Neuronal stem cell (in vitro differentiated cells): Measurements from ENCODE around the gene GPRC5B.

ENCODE experiments used
- DNase-seq: peaks from one replicate; pipeline ENCODE4 v3.0.0-alpha.2; 2013; ENCODE audit warnings: low spot score
- H2AFZ ChIP-seq: one replicate; pipeline ENCODE4 v1.6.1; 2013; ENCODE audit warnings: mild to moderate bottlenecking, low read length, inconsistent platforms
- H2AK5ac ChIP-seq: 2 replicates; pipeline ENCODE4 v1.6.1; 2013; ENCODE audit warnings: low read depth, mild to moderate bottlenecking, inconsistent platforms, low read length, moderate library complexity, mixed read lengths
- H2BK120ac ChIP-seq: 2 replicates; pipeline ENCODE4 v1.6.1; 2013; ENCODE audit warnings: low read depth, mild to moderate bottlenecking, inconsistent platforms, low read length, moderate library complexity, mixed read lengths
- H2BK12ac ChIP-seq: one replicate; pipeline ENCODE4 v1.6.1; 2013; ENCODE audit warnings: low read length, inconsistent platforms
- H2BK15ac ChIP-seq: 2 replicates; pipeline ENCODE4 v1.6.1; 2013; ENCODE audit warnings: mild to moderate bottlenecking, low read length, inconsistent platforms, mixed read lengths
- H2BK5ac ChIP-seq: one replicate; pipeline ENCODE4 v1.6.1; 2013; ENCODE audit warnings: inconsistent platforms, mild to moderate bottlenecking, low read length, moderate library complexity
- H3K14ac ChIP-seq: one replicate; pipeline ENCODE4 v1.6.1; 2013; ENCODE audit warnings: low read length, inconsistent platforms
- H3K18ac ChIP-seq: 2 replicates; pipeline ENCODE4 v1.6.1; 2013; ENCODE audit warnings: low read length, inconsistent platforms
- H3K23ac ChIP-seq: 2 replicates; pipeline ENCODE4 v1.6.1; 2013; ENCODE audit warnings: low read depth, mild to moderate bottlenecking, mixed read lengths, low read length, inconsistent platforms; ENCODE audit not compliant: poor library complexity
- H3K27ac ChIP-seq: replicated peaks from 3 replicates; pipeline ENCODE4 v1.5.1; 2013; ENCODE audit warnings: low read length, inconsistent platforms
- H3K27me3 ChIP-seq, 3 experiments: 2 replicates each; pipeline ENCODE4 v1.6.1; 2013; ENCODE audit warnings: low read length in 3 of 3, mild to moderate bottlenecking in 2 of 3, inconsistent platforms in 1 of 3, low read depth in 1 of 3, mixed read lengths in 1 of 3, moderate library complexity in 1 of 3; ENCODE audit not compliant: control insufficient read depth in 3 of 3, insufficient read depth in 3 of 3
- H3K36me3 ChIP-seq, 2 donors: replicated peaks in 1 of 2; 2 replicates each; pipeline ENCODE4 v1.6.1; 2013; ENCODE audit warnings: low read length in 2 of 2; ENCODE audit not compliant: control insufficient read depth in 2 of 2, insufficient read depth in 2 of 2
- H3K4ac ChIP-seq: 2 replicates; pipeline ENCODE4 v1.6.1; 2013; ENCODE audit warnings: inconsistent platforms, mild to moderate bottlenecking, low read length, moderate library complexity
- H3K4me1 ChIP-seq, 2 donors: 1 replicate in 1 of 2; 2 replicates in 1 of 2; pipeline ENCODE4 v1.6.1; 2013; ENCODE audit warnings: low read length in 2 of 2, low read depth in 1 of 2; ENCODE audit not compliant: control insufficient read depth in 2 of 2, insufficient read depth in 1 of 2
- H3K4me2 ChIP-seq: one replicate; pipeline ENCODE4 v1.6.1; 2013; ENCODE audit warnings: mild to moderate bottlenecking, low read length, inconsistent platforms; ENCODE audit not compliant: insufficient read depth, poor library complexity, severe bottlenecking
- H3K4me3 ChIP-seq, 2 donors: 2 replicates each; pipeline ENCODE4 v1.5.1; 2013; ENCODE audit warnings: low read length in 2 of 2, mild to moderate bottlenecking in 2 of 2, inconsistent platforms in 1 of 2, moderate library complexity in 1 of 2
- H3K79me1 ChIP-seq: one replicate; pipeline ENCODE4 v1.6.1; 2013; ENCODE audit warnings: low read depth, mild to moderate bottlenecking, inconsistent platforms, low read length, moderate library complexity
- H3K9ac ChIP-seq: one replicate; pipeline ENCODE4 v1.6.1; 2013; ENCODE audit warnings: mild to moderate bottlenecking, low read depth, low read length, inconsistent platforms; ENCODE audit not compliant: poor library complexity
- H3K9me3 ChIP-seq, 2 donors: replicated peaks in 1 of 2; 2 replicates each; pipeline versions ENCODE3 to v1.6.1; 2013; ENCODE audit warnings: low read length in 2 of 2, mild to moderate bottlenecking in 2 of 2, inconsistent platforms in 1 of 2, low read depth in 1 of 2, mixed read lengths in 1 of 2, moderate library complexity in 1 of 2; ENCODE audit not compliant: control insufficient read depth in 2 of 2, insufficient read depth in 1 of 2
- H4K8ac ChIP-seq: one replicate; pipeline ENCODE4 v1.6.1; 2013; ENCODE audit warnings: low read depth, mild to moderate bottlenecking, inconsistent platforms, low read length, moderate library complexity
- H4K91ac ChIP-seq: one replicate; pipeline ENCODE4 v1.6.1; 2013; ENCODE audit warnings: low read length, low read depth, mild to moderate bottlenecking, inconsistent platforms; ENCODE audit not compliant: poor library complexity
- WGBS, 2 donors: extraction: QIAGEN DNeasy Blood & Tissue Kit; methylation state at CpG; one replicate each; pipeline ENCODE4 v1.1.7; 2013; ENCODE audit warnings: missing lambda C conversion rate in 2 of 2, mixed read lengths in 1 of 2; ENCODE audit not compliant: insufficient read length in 2 of 2, insufficient replicate concordance in 1 of 2; ENCODE audit errors: extremely low coverage in 2 of 2; 5-methylcytosine and 5-hydroxymethylcytosine counted together

Gene GPRC5B

GRCh38 chr16:19896951-19897350 lies 12.3 kb upstream of the GPRC5B start:
- Histone ChIP-seq H2BK12ac (no peak overlapping the region), H3K9ac (no peak overlapping the region), H2AK5ac (no peak overlapping the region), H3K27ac (no peak overlapping the region), H2BK5ac (no peak overlapping the region), H2AFZ (no peak overlapping the region), H3K79me1 (no peaks in the 10 kb centered on the region), H4K8ac (no peak overlapping the region), H3K4me2 (no peak overlapping the region), H3K4me1 (peaks cover 0 to 1% of the 10 kb centered on the region in 2 donors), H3K4ac (no peak overlapping the region), H3K4me3 (no peak overlapping the region), H3K14ac (no peak overlapping the region), H3K23ac (no peak overlapping the region), H3K18ac (no peak overlapping the region), H3K27me3 (no peaks in the 10 kb centered on the region), H3K9me3 (no peaks in the 10 kb centered on the region), H2BK15ac (no peak overlapping the region), H4K91ac (no peak overlapping the region), H3K36me3 (no peaks in the 10 kb centered on the region), H2BK120ac (no peak overlapping the region)
- WGBS, 2 donors: no CpG with 5 or more reads among the region's 5 CpGs
- DNase-seq: no peak

GRCh38 chr16:19894586-19894985 lies 9.9 kb upstream of the GPRC5B start:
- H3K36me3 ChIP-seq: no peaks in the 10 kb centered on the region
- H3K27ac ChIP-seq: no peak overlapping the region
- no peaks in the 10 kb centered on the region for H3K9me3 ChIP-seq
- no peak overlapping the region for H2BK5ac ChIP-seq
- no peak overlapping the region for H3K23ac ChIP-seq
- H4K8ac ChIP-seq: no peak overlapping the region
- H3K4ac ChIP-seq: no peak overlapping the region
- no peak overlapping the region for H2BK120ac ChIP-seq
- H3K4me1 ChIP-seq: peaks cover 0 to 1% of the 10 kb centered on the region in 2 donors
- no peak for DNase-seq
- H3K9ac ChIP-seq: no peak overlapping the region
- no peak overlapping the region for H4K91ac ChIP-seq
- WGBS, 2 donors: no CpG with 5 or more reads among the region's 7 CpGs
- no peak overlapping the region for H2AK5ac ChIP-seq
- no peak overlapping the region for H2AFZ ChIP-seq
- H3K14ac ChIP-seq: no peak overlapping the region
- no peak overlapping the region for H2BK12ac ChIP-seq
- H3K4me2 ChIP-seq: no peak overlapping the region
- H2BK15ac ChIP-seq: no peak overlapping the region
- H3K27me3 ChIP-seq: no peaks in the 10 kb centered on the region
- no peak overlapping the region for H3K4me3 ChIP-seq
- no peak overlapping the region for H3K18ac ChIP-seq
- no peaks in the 10 kb centered on the region for H3K79me1 ChIP-seq

DNA sequence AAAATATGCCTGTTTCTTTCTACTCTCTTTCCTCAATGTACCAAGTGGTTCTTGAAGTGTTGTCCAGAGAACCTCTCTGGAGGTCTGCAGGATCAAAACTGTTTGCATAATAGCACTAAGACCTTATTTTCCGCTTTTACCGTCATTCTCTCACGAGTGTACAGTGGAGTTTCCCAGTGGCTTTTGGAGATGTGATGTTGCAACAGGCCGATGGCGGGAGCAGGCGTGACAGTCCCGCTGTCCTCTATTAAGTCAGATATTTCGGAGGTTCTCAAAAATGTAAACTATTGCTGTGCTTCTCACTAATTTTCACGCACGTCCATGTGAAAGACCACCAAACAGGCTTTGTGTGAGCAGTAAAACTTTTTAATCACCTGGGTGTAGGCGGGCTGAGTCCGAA lies 8.3 kb upstream of the GPRC5B start:
- Histone ChIP-seq H2AFZ (no peak overlapping the region), H2BK12ac (no peak overlapping the region), H3K4me2 (no peak overlapping the region), H3K27me3 (peaks cover 0 to 2% (median 0%) of the 10 kb centered on the region in 3 experiments), H3K18ac (no peak overlapping the region), H3K4ac (no peak overlapping the region), H2AK5ac (no peak overlapping the region), H3K4me1 (no peaks in the 10 kb centered on the region), H3K36me3 (no peaks in the 10 kb centered on the region), H3K9me3 (no peaks in the 10 kb centered on the region), H2BK120ac (no peak overlapping the region), H2BK5ac (no peak overlapping the region), H3K14ac (no peak overlapping the region), H4K8ac (no peak overlapping the region), H3K23ac (no peak overlapping the region), H2BK15ac (no peak overlapping the region), H3K79me1 (no peaks in the 10 kb centered on the region), H3K4me3 (no peak overlapping the region), H3K27ac (no peak overlapping the region), H3K9ac (no peak overlapping the region), H4K91ac (no peak overlapping the region)
- no peak for DNase-seq
- no CpG with 5 or more reads among the region's 12 CpGs for WGBS, 2 donors

DNA sequence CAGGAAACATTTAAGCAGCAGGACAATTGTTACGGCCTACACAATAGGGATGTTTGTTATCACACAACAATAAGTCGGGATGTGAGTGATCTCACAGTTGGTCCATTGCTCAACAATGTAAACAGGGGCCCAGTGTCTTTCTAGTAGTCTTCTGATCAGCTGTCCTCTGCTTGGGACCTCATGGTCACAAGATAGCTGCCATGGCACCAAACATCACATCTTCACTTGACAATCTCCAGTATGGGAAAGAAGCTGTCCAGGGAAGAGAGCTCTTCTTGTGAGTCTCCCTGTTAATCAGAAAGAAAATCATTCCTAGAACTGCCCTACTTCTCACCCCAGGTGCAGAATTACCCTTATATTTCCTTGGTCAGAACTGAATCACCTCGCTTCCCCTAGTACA lies 6.3 kb upstream of the GPRC5B start:
- Histone ChIP-seq H3K23ac (no peak overlapping the region), H2BK15ac (no peak overlapping the region), H2AK5ac (no peak overlapping the region), H2BK12ac (no peak overlapping the region), H3K14ac (no peak overlapping the region), H3K9me3 (no peaks in the 10 kb centered on the region), H4K8ac (no peak overlapping the region), H2AFZ (no peak overlapping the region), H3K4me1 (no peaks in the 10 kb centered on the region), H3K27me3 (peaks cover 0 to 2% (median 0%) of the 10 kb centered on the region in 3 experiments), H3K18ac (no peak overlapping the region), H3K9ac (no peak overlapping the region), H2BK5ac (no peak overlapping the region), H3K4ac (no peak overlapping the region), H3K36me3 (no peaks in the 10 kb centered on the region), H2BK120ac (no peak overlapping the region), H3K79me1 (no peaks in the 10 kb centered on the region), H4K91ac (no peak overlapping the region), H3K4me3 (no peak overlapping the region), H3K27ac (no peak overlapping the region), H3K4me2 (no peak overlapping the region)
- WGBS, 2 donors: no CpG with 5 or more reads among the region's 3 CpGs
- DNase-seq: no peak
